ENCODE measurements around the gene DRD1.
"Not testable (repeated sequence)": the region's sequence is repeated elsewhere in the genome, so short reads cannot be mapped to it uniquely, and the experiment has no call there.

DRD1 gene

DNA sequence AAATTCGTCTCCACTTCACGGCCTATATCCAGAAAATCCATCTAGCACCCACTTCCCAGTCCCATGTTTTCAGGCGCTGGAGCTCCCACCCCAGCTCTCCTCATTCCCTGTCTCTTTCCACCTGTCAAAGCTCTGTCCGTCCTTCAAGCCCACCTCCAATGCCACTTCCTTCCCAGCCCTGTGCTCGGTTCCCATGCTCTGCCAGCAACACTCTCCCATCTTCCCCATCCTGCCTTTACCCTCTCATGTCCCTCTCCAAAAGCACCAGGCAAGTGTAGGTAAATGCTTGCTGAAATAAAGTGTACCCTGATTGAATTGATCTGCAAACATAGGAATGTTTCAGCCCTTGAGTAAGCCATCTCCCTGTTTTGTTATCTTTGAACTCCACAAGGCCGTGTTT, 9.2 kb downstream of the DRD1 start:
- no peak for DNase-seq (ENCODE audit: low read depth in 2 of 2, low spot score in 1 of 2)

DNA sequence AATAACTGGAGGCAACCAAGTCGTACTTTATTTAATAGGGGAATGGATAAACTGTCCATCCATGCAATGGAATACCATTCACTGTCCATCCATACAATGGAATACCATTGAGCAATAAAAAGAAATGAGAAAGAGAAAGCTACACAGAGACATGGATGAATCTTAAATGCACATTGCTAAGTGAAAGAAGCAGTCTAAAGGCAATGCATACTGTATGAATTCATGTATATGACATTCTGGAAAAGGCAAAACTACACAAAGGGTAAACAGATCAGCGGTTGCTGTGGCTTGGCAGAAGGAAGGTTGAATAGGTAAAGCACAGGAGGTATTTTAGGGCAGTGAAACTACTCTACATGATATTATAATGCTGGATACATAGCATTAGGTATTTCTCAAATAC, 16.2 kb downstream of the DRD1 start:
- no peak for DNase-seq (ENCODE audit: low read depth in 2 of 2, low spot score in 1 of 2)

DNA sequence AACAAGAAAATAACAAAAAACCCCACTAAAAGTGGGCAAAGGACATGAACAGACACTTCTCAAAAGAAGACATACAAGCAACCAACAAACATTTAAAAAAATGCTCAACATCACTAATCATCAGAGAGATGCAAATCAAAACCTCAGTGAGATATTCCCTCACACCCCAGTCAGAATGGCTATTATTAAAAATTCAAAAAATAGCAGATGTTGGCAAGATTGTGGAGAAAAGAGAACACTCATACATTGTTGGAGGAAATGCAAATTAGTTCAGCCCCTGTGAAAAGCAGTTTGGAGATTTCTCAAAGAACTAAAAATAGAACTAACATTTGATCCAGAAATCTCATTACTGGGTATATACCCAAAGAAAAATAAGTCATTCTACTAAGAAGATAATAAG, 19.4 kb downstream of the DRD1 start:
- not testable (repeated sequence) for DNase-seq (ENCODE audit: low read depth in 2 of 2, low spot score in 1 of 2)

DNA sequence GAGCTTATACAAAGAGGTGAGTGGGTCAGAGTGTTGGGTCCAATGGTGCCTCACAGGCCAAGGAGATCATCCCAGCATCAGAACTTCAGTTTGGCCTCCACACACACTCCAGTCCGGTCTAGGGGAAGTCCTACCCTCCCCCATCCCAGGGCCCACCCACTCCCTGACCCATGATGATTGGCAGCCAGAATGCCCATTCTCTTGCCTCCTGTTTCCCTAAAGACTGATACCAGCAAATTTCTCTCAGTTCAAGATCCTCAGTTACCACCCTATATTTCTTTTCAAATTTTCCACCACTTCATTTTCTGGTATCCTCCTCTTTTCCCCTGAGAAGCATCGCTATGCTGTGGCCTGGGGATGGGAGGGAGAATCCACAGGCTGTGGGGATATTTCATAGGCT, 21.9 kb downstream of the DRD1 start:
- no peak for DNase-seq (ENCODE audit: low read depth in 2 of 2, low spot score in 1 of 2)

DNA sequence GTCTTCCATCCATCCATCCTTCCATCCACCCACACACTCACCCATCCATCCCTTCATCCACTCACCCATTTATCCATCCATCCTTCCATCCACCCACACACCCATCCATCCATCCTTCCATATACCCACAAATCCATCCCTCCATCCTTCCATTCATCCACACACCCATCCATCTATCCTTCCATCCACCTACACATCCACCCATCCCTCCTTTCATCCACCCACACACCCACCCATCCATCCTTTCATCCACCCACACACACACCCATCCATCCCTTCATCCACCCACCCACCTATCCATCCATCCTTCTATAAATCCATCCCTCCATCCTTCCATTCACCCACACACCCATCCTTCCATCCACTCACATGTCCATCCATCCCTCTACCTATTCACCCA, 23.6 kb downstream of the DRD1 start:
- no peak for DNase-seq (ENCODE audit: low read depth in 2 of 2, low spot score in 1 of 2)

DNA sequence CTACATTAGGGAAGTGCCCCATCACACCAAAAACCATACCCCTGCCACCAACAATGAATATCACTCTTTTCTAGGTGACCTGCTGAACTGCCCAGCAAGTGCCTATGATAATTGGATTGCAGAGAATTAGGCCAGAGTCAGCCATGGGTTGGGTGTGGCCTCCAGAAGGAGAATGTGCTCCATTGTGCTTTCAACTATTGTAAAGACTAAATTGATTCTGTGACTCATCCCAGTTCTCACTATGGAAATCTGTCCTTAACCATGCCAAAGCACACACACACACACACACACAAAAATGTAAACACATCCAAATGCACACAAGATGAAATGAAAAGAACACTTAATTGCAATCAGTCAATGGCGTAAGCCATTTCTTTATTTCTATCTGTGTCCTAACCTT, 25.7 kb downstream of the DRD1 start:
- DNase-seq (ENCODE audit: low read depth in 2 of 2, low spot score in 1 of 2), result no peak

DNA sequence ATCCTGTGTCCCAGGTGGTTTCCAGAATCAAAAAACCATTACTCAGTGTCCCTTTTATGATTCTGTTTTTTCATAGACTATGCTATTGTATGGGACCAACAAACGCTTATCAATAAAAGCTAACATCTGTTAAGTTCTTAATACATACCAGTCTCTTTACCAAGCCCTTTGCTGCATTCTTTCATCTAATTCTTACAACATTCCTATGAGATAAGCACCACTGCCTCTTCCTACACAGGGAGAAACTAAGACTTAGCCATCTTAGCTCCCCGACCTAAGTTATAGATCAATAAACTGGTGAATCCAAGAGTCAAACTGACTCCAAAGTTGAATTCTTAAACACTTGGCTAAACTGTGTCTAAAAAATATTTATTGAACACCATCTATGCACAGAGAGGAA, 26.6 kb downstream of the DRD1 start:
- no peak for DNase-seq (ENCODE audit: low read depth in 2 of 2, low spot score in 1 of 2)

DNA sequence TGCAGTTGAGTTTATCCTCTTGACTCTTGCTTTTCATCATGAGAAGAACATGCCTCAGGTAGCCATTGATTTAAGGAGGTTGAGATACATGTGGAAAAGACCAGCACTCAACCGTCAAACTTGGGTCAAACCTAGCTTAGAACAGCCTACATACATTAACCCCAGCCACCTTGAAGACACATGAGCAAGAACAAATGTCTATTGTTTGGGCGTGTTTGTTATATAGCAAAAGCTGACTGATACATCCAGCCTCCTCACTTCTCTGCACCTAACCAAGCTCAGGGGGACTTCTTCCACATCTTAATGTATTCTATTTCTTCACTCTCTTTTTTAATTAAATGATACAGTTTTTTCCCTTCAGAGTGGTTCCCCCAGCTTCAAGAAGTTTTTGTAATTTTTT, 28.7 kb downstream of the DRD1 start:
- DNase-seq (ENCODE audit: low read depth in 2 of 2, low spot score in 1 of 2), result no peak

DNA sequence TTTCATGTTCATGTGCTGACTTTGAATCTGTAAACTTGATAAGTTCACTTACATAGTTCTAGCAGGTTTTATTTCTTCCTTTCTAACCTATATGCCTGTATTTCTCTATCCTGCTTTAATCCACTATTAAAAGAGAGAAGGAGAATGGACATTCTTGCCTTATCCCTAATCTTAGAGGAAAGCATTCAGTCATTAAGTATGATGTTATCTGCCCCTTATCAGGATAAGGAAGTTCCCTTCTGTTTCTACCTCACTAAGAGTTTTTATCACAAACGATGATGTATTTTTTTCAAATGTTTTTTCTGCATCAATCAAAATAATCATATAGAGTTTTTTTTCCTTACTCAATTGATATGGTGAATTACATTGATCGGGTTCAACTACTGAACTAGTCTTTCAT, 33.1 kb downstream of the DRD1 start:
- no peak for DNase-seq (ENCODE audit: low read depth in 2 of 2, low spot score in 1 of 2)

DNA sequence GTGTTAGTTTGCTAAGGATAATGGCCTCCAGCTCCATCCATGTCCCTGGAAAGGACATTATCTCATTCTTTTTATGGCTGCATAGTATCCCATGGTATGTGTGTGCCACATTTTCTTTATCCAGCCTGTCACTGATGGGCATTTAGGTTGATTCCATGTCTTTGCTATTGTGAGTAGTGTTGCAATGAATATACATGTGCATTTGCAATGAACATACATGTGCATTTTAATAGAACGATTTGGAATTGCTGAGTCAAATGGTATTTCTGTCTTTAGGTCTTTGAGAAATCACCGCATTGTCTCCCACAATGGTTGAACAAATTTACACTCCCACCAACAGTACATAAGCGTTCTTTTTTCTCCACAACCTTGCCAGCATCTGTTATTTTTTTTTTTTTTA, 37.7 kb downstream of the DRD1 start:
- no peak for DNase-seq (ENCODE audit: low read depth in 2 of 2, low spot score in 1 of 2)

DNA sequence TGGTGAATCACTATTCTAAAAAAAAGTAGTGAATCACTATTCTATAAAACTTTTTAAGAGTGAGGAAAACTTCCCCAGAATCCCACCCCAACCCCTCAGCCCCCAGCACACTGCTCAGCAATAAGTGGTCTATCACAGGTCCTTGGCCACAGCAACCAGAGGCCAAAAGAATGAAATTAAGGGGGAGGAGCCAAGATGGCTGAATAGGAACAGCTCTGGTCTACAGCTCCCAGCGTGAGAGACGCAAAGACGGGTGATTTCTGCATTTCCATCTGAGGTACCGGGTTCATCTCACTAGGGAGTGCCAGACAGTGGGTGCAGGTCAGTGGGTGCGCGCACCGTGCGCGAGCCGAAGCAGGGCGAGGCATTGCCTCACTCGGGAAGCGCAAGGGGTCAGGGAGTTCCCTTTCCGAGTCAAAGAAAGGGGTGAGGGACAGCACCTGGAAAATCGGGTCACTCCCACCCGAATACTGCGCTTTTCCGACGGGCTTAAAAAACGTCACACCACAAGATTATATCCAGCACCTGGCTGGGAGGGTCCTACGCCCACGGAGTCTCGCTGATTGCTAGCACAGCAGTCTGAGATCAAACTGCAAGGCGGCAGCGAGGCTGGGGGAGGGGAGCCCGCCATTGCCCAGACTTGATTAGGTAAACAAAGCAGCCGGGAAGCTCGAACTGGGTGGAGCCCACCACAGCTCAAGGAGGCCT, 46.2 kb downstream of the DRD1 start:
- DNase-seq (ENCODE audit: low read depth in 2 of 2, low spot score in 1 of 2), result not testable (repeated sequence)

DNA sequence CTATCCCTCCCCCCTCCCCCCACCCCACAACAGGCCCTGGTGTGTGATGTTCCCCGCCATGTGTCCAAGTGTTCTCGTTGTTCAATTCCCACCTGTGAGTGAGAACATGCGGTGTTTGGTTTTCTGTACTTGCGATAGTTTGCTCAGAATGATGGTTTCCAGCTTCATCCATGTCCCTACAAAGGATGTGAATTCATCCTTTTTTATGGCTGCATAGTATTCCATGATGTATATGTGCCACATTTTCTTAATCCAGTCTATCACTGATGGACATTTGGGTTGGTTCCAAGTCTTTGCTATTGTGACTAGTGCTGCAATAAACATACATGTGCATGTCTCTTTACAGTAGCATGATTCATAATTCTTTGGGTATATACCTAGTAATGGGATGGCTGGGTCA, 48.6 kb downstream of the DRD1 start:
- DNase-seq (ENCODE audit: low read depth in 2 of 2, low spot score in 1 of 2), result not testable (repeated sequence)

DNA sequence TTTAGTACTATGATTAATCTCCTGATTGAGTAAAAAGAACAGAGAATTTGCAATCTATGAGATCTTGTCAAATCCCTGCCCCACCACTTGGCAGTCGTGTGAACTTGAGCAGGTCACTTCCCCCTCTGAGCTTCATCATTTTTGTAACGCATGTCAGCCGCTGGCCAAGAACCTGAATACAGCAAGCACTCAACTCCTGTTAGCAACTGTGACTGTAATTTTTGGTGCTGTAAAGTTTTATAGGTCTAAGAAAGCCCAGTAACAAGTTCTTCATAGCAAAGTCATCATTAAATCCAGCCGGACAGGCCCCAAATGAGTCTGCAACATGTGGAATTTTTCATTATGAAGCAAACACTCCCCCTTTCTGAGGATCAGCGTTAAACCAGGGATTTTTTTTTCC, 49.4 kb downstream of the DRD1 start:
- no peak for DNase-seq (ENCODE audit: low read depth in 2 of 2, low spot score in 1 of 2)

DNA sequence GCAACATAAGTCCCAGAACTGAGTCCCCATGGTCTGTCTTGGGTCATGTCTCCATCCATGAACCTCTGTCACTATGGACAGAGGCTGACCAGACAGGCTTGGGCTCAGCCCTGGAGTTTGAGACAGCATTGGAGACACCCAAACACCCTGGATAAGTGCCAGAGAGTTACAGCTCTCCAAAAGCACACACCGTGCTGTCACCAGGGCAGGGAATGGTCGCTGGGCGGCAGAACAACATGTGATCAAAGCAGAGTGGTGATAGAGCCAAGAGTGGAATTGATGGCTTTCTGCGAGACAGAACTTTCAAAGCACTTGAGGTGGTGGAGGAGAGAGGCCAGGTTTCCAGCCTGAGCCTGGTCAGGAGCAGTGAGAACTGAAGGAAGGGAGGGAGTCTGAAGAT, 50.1 kb downstream of the DRD1 start:
- no peak for DNase-seq (ENCODE audit: low read depth in 2 of 2, low spot score in 1 of 2)

DNA sequence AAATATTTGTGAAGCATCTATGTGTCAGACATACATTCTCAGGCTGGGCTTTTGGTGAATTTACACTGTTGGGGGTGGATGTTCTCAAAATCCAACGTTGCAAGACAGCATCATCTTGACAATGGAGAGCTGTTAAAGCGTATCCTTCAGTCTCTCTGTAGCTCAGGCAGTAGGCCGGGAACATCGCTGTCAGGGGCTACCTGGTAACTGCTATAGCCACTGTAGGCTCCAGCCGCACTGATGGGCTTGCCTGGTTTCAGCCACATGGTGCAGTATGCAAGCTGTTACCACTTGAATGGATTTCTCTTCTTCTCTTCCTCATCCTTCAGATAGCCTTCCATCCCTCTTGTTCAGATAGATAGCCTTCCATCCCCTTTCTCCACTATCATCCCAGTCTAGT, 51.7 kb downstream of the DRD1 start:
- no peak for DNase-seq (ENCODE audit: low read depth in 2 of 2, low spot score in 1 of 2)

DNA sequence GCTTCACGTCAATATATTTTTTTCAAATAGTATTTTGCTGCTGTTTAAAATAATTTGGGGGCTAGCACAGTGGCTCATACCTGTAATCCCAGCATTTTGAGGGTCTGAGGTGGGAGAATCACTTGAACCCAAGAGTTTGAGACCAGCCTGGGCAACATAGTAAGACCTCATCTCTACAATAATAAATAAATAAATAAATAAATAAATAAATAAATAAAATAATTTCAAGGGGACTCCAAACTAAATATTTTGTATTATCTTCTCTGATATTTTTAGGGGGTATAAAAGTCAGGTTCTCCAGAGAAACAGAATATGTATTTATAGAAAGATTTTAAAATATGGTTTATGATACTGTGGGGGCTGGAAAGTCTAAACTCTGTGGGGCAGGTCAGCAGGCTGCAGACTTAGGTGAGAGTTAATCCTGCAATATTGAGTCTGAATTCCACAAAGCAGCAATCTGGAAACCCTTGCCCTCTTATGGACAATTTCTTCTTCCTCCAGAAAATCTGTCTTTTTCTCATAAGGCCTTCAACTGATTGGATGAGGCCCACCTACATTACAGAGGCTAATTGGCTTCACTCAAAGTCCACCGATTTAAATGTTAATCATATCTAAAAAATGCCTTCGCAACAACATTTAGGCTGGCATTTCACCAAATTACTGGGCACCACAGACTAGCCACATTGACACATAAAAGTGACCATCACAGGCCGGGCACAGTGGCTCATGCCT, 53.5 kb downstream of the DRD1 start:
- DNase-seq (ENCODE audit: low read depth in 2 of 2, low spot score in 1 of 2), result no peak
